Measurements from ENCODE around the gene MZT2B.
"Not testable (repeated sequence)": the region's sequence is repeated elsewhere in the genome, so short reads cannot be mapped to it uniquely, and the experiment has no call there.

DNA sequence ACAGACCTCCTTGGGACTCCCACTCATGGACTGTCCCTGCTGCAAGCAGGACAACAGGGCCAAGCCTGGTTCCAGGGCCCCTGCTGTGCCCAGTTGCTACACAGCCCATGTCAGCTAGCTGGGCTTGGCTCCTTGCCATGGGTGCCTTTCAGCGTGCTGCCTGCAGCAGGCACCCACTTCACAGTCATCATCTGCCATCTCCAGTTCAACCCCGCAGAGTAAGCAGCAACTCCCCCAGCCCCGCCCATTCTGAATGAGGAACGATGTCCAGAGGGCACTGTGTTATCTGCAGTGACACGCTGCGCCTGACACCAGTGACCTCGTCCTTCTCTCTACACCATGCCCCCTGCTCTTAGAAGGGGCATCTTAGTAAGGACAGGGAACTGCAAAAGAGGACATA is 20.5 kb downstream of the MZT2B start:
- TF ChIP-seq EZH2 (IDR thresholded peaks at IDR 0.05; ENCODE audit: insufficient read depth, poor library complexity, severe bottlenecking); EZH2phosphoT487 (IDR thresholded peaks at IDR 0.05; ENCODE audit: insufficient read depth, low read depth): not testable (repeated sequence)

All from GM23248 (cell line).